HG03135 (cell line): ENCODE measurements around the gene MEP1A.
"Not testable (repeated sequence)": the region's sequence is repeated elsewhere in the genome, so short reads cannot be mapped to it uniquely, and the experiment has no call there.

Source experiments
- ATAC-seq: cut with Tn5 transposase; IDR thresholded peaks from one replicate; pipeline ENCODE4 v1.9.1; 2021; ENCODE audit warnings: mild to moderate bottlenecking, moderate library complexity; ENCODE audit not compliant: unreplicated experiment

MEP1A gene

GRCh38 chr6:46793138-46793537 lies at the start of gene MEP1A:
Gene MEP1A, plus strand, starts transcription at chr6:46793389. Its CDS starts 10 bp downstream, at chr6:46793399.
- ATAC-seq = no peak

GRCh38 chr6:46743425-46744158 lies 49.6 kb upstream of the MEP1A start:
- no peak for ATAC-seq

GRCh38 chr6:46744159-46744725 lies 48.9 kb upstream of the MEP1A start:
- ATAC-seq = not testable (repeated sequence)

- no peak for ATAC-seq
These were observed 47.2 kb upstream of the MEP1A start for GRCh38 chr6:46745973-46746372.

GRCh38 chr6:46746696-46747095 lies 46.5 kb upstream of the MEP1A start, which contains the start of gene ANKRD66:
Gene ANKRD66, plus strand, starts transcription at chr6:46746933. Its CDS starts 5,016 bp downstream, at chr6:46751949.
- ATAC-seq = no peak

GRCh38 chr6:46748940-46749503 lies 44.2 kb upstream of the MEP1A start:
- no peak for ATAC-seq

- no peak for ATAC-seq
These were observed 43.5 kb upstream of the MEP1A start for GRCh38 chr6:46749731-46750130.

- no peak for ATAC-seq
These were observed 41.5 kb upstream of the MEP1A start for GRCh38 chr6:46751658-46752057.

GRCh38 chr6:46755865-46756264 lies 37.3 kb upstream of the MEP1A start:
- ATAC-seq = no peak

GRCh38 chr6:46756469-46757213 lies 36.5 kb upstream of the MEP1A start:
- ATAC-seq = no peak

- ATAC-seq = no peak
These were observed 36.0 kb upstream of the MEP1A start for GRCh38 chr6:46757214-46757596.

GRCh38 chr6:46758960-46759753 lies 34.0 kb upstream of the MEP1A start:
- no peak for ATAC-seq

- ATAC-seq = no peak
These were observed 32.3 kb upstream of the MEP1A start for GRCh38 chr6:46760925-46761324.

GRCh38 chr6:46763466-46763865 lies 29.7 kb upstream of the MEP1A start:
- ATAC-seq = no peak

GRCh38 chr6:46764280-46764679 lies 28.9 kb upstream of the MEP1A start:
- ATAC-seq = not testable (repeated sequence)

GRCh38 chr6:46764961-46765360 lies 28.2 kb upstream of the MEP1A start:
- ATAC-seq = no peak

GRCh38 chr6:46772016-46772415 lies 21.2 kb upstream of the MEP1A start:
- ATAC-seq = no peak

GRCh38 chr6:46772762-46773161 lies 20.4 kb upstream of the MEP1A start:
- ATAC-seq = no peak

GRCh38 chr6:46773201-46773855 lies 19.9 kb upstream of the MEP1A start:
- no peak for ATAC-seq

- ATAC-seq = not testable (repeated sequence)
These were observed 18.5 kb upstream of the MEP1A start for GRCh38 chr6:46774736-46775135.
